ENCODE data around the gene VRK2.
"Not testable (repeated sequence)": the region's sequence is repeated elsewhere in the genome, so short reads cannot be mapped to it uniquely, and the experiment has no call there.

Gene VRK2

GRCh38 chr2:58168130-58168529 lies 121.5 kb downstream of the VRK2 start:
- not testable (repeated sequence) for DNase-seq (ENCODE audit: low spot score)

- not testable (repeated sequence) for DNase-seq (ENCODE audit: low spot score)
Measured at GRCh38 chr2:58169845-58170244, 123.2 kb downstream of the VRK2 start.

DNA sequence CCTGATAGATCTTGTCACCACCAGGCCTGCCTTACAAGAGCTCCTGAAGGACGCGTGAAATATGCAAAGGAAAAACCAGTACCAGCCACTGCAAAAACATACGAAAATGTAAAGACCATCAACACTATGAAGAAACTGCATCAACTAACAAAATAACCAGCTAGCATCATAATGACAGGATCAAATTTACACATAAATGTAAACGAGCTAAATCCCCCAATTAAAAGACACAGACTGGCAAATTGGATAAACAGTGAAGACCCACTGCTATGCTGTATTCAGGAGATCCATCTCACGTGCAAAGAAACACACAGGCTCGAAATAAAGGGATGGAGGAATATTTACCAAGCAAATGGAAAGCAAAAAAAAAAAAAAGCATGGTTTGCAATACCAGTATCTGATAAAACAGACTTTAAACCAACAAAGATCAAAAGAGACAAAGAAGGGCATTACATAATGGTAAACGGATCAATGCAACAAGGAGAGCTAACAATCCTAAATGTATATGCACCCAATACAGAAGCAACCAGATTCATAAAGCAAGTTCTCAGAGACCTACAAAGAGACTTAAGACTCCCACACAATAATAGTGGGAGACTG lies 123.8 kb downstream of the VRK2 start:
- not testable (repeated sequence) for DNase-seq (ENCODE audit: low spot score)

- DNase-seq (ENCODE audit: low spot score): not testable (repeated sequence)
Measured at GRCh38 chr2:58171831-58172230, 125.2 kb downstream of the VRK2 start.

- not testable (repeated sequence) for DNase-seq (ENCODE audit: low spot score)
Measured at GRCh38 chr2:58177187-58177586, 130.6 kb downstream of the VRK2 start.

DNA sequence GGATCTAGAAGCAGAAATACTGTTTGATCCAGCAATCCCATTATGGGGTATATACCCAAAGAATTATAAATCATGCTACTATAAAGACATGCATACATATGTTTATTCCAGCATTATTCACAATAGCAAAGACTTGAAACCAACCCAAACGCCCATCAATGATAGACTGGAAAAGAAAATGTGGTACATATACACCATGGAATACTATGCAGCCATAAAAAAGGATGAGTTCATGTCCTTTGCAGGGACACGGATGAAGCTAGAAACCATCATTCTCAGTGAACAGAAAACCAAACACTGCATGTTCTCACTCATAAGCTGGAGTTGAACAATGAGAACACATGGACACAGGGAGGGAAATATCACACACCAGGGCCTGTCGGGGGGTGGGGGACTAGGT lies 133.6 kb downstream of the VRK2 start:
- not testable (repeated sequence) for DNase-seq (ENCODE audit: low spot score)

DNA sequence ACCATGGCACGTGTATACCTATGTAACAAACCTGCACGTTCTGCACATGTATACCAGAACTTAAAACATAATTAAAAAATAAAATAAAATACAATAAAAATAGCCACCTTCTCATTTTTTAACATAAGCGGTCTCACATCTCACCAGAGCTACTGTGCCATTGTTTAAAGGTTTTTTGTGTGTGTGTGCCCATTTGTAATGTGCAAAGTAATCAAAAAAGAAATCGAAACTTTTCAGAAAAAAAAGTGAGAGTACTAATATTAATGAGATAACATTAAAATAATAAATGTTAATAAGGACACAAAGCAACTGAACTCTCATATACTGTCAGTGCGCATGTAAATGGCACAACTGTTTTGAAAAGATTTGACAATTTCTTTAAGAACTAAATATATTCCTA lies 134.0 kb downstream of the VRK2 start:
- DNase-seq (ENCODE audit: low spot score): no peak

DNA sequence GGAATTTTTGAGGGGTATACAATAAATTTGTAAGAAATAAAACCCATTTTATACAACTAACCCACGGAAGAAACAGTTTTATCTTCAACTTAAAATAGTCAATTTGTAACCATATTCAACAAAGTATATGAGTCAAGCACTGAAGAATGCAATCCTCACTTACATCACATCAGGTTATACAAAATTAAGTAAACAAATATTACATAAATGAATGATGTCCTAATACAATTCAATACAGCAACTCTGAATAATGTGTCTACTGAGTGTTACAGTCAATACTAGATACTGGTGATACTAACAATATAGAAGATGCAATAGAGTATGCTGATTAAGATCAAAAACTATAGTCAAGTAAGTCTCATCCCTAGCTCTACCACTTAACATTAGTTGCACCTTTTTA lies 135.9 kb downstream of the VRK2 start:
- DNase-seq (ENCODE audit: low spot score): no peak

DNA sequence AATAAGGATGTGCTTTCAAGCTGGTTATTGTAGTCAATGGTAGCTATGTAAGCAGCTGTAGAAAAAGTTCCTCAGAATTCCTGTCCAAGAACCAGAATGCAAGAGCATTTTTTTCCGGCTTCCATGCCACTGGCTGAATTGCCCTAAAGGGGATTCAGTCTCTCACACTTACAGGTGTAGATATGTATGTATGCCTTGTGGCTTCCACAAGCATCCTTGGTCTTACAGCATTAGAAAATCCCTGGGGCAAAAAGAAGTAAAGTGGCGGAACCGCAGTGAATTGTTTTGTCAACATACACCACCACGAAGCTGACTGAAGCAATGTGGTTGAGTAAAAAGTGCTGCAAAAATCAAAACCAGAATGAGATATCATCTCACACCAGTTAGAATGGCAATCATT lies 139.9 kb downstream of the VRK2 start:
- no peak for DNase-seq (ENCODE audit: low spot score)

GRCh38 chr2:58187022-58187421 lies 140.4 kb downstream of the VRK2 start:
- not testable (repeated sequence) for DNase-seq (ENCODE audit: low spot score)

- DNase-seq (ENCODE audit: low spot score): no peak
Measured at GRCh38 chr2:58194458-58194857, 147.9 kb downstream of the VRK2 start.

GRCh38 chr2:58195662-58196061 lies 149.1 kb downstream of the VRK2 start:
- DNase-seq (ENCODE audit: low spot score): no peak

DNA sequence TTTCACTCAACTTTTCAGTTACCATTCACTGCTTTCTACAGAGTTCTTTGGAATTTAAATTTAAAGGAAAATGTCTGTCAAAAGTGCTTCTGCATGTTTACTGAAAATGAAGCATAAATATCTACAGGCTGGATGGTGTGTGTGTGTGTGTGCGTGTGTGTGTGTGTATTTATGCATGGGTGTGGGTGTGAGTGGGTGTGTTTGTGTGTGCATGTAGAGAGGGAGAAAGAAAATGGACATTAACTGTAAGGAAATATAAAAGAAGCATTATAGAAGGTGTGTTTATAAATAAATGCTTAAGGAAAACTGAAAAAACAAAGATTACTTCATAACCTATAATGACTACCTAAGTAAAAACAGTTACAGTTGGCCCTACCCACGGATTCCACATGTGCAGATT lies 151.3 kb downstream of the VRK2 start:
- no peak for DNase-seq (ENCODE audit: low spot score)

DNA sequence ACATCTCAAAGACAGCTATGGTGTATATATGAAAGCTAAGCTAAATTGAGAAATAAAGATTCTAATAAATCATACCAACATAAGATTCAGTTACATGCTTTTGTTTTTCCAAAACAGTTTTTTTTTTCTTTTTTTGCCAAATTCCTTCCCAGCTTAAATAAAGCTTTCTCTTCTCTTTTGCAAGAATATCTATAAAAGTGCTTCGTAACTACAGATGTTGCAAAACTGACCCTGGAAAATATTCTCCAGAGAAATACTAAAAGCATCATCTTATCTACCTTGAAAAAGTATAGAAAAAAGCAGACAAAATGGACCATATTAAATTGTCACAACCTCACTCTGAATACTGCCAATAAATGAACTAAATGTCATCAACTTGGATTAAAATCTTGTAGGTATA lies 155.8 kb downstream of the VRK2 start:
- DNase-seq (ENCODE audit: low spot score): no peak

DNA sequence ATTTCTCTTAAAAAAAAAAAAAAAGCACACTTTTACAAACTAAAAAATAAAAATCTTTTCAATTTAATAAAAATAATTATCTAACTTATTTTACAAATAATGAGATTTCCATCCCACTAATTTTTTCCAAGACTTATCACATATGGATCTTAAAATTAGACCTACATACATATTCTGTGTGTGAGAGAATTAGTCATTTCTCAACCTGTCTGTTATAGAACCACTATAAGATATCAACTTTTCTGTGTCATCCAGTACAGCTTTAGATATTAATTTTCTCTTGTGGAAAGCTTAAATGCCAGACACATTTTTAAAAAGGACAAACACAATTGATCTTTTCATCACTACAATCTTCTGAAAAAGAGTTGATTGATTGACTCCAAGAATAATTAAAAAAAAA lies 156.4 kb downstream of the VRK2 start:
- DNase-seq (ENCODE audit: low spot score): no peak

DNA sequence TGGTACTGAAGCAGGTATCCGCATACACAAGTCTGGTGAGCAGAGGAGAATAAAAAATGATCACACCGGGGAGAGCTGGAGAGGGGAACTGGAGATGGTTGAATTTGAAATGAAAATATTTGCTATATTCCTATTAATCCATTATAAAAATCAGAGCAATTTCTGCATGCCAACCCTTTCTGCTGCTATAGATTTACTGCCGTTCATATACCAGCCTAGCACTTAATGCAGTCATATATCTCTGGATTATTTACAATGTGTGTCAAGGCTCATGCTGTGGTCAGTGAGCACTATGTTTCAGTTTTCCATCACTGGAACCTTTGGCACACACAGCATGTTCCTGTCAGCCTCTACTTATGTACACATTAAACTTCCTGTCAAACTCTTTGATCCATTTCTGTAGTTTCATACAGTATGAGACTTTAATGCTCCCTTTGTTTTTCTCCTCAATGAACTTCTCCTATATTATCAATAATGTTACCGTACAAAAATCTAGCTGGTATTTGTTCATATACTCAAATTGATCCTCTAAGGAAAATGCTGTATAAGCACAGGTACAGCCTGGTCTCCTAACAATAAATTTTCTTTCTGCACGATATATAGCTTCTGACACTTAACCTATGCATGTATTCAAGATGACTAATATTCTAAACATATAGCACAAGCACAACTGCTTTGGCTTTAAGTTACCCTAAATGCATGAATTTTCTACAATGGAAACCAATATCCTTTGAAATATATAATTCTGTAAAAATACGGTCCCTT lies 157.8 kb downstream of the VRK2 start:
- no peak for DNase-seq (ENCODE audit: low spot score)

DNA sequence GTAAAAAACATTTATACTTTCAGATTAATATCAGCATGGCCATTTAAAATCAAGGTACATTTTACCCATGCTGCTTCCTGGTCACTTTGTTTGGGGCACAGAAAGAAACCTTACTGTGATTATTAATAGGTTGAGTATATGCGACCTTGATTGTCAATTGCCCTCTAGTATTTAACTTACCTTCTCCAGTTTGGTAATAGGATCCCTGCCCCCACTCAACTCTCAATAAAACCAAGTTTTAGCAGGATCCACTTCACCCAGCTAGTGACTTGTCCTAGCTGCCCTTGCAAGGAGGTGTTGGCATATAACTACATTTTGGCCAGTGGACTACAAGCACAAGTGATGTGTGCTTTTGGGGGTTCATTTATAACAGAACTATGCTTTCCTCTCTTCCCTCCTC lies 160.2 kb downstream of the VRK2 start:
- DNase-seq (ENCODE audit: low spot score): no peak

GRCh38 chr2:58207189-58207588 lies 160.6 kb downstream of the VRK2 start:
- DNase-seq (ENCODE audit: low spot score): no peak

Measured in D341Med (cell line).